HG03342 (cell line): ENCODE measurements around the gene GOLGA8N.
"Not testable (repeated sequence)": the region's sequence is repeated elsewhere in the genome, so short reads cannot be mapped to it uniquely, and the experiment has no call there.

Experiments used
- ATAC-seq: cut with Tn5 transposase; IDR thresholded peaks from one replicate; pipeline ENCODE4 v1.9.1; 2021; ENCODE audit warnings: mild to moderate bottlenecking, moderate library complexity; ENCODE audit not compliant: unreplicated experiment

Gene GOLGA8N

DNA sequence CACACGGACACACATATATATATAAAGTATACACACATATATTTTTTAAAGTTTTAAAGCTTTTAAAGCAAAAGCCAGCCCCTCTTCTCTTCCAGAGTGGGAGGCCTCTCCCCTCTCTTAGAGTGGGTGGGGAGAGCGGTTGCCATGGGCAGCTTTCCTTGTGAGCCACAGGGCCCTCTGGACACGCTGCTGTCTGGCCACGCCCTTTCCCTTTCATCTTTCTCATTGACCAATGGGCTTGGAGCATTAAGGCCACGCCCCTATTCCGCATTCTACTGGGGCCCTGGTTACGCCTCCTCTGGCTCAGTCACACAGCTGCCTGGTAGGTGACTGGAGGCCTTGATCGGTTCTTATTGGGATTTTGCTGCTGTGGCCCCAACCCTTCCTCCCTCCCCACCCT lies at the start of gene GOLGA8N:
Gene GOLGA8N (plus strand): TSS at position 306 of the 400 bp plus-strand sequence.
- ATAC-seq, result not testable (repeated sequence)

DNA sequence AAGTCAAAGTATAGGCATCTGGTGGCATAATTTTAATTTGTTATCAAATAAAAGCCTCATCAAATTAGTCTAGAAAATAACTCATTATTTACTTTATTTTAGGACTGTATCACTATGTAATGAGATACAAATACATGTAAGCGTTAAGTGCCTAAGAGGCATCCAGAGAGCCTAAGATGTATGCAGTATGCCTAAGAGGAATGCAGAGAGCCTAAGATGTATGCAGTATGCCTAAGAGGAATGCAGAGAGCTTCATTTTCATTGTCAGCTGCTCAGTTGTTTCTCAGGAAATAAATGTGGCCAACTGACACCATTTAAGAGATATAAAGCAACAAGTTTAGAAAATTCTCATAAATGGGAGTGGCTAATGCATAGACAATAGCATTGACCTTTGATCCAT lies 49.8 kb upstream of the GOLGA8N start:
- ATAC-seq, result not testable (repeated sequence)

DNA sequence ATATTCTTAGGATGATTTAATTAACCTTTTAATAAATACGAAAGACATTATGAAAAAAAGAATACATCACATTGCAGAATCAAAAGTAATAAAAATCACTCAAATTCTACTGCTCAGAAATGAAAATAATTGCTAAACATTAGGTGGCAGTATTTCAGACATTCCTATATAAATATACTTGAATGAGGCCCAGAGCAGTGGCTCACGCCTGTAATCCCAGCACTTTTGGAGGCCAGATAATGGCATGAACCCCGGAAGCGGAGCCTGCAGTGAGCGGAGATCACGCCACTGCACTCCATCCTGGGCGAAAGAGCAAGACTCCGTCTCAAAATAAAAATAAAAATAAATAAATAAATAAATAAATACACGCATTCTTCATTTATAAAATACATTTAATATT lies 48.1 kb upstream of the GOLGA8N start:
- not testable (repeated sequence) for ATAC-seq

DNA sequence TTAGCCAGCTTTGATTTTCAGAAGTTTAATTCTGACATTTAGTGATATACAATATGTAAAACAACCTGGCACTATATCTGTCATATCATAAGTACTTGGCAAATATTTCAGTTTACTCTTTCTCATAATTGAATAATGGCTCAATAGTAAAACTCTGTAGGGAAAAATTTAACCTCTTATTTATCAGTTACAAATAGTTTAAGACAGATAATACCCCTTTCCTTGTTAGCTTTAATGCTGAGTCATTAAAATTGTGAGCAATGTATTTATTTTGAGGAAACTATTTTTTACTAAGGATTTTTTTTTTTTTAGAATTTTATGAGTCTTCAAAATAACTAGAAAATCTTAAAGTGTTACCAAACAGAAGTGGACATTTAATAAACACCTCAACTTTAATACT lies 38.7 kb upstream of the GOLGA8N start:
- ATAC-seq, result not testable (repeated sequence)

DNA sequence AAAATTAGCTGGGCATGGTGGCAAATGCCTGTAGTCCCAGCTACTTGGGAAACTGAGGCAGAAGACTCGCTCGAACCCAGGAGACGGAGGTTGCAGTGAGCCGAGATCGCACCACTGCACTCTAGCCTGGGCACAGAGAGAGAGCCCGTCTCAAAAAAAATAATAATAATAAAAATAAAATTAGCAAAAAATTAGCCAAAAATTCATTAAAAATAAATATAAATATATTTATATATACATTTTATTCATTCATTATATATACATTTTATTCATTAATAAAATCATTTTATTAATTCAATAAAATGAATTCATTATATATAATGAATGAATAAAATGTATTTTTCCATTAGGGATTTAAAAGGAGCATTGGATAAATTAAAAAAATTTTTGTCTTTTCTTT lies 31.1 kb upstream of the GOLGA8N start:
- not testable (repeated sequence) for ATAC-seq

DNA sequence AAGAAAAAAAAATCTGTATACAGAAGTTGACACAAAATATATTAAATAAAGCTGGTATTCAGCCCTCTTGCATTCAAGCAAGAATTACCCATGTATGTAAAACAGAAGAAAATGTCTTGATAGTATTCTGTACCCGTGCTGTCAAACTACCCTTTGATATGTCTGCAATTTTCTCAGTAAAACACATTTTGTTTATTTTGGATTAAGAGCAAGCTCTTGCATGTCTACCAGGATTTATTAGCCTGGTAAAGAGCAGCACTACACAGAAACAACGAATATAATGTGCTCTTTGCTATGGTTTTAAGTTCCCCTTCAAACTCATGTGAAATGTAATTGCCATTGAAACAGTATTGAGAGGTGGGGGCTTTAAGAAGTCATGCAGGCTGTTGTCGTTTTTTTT lies 24.3 kb upstream of the GOLGA8N start:
- not testable (repeated sequence) for ATAC-seq

DNA sequence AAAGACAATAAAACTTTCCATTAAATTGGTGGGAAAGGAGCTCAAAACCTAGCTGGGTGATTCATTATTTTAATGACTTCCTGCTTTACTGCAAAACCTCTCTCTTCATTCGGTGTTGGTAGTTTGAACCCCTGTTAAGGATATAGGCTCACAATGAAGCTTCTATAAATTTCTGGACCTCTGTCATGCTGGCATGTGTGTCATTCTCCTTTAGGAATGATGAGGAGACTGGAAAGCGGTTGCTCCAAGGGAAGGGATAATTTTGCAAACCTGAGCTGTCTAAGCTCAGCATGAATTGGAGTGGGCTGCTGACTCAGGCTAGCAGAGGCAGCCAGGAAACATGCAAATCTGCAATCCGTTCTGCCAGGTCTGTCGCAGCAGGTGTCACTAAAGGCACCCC lies 14.8 kb upstream of the GOLGA8N start:
- ATAC-seq, result not testable (repeated sequence)

DNA sequence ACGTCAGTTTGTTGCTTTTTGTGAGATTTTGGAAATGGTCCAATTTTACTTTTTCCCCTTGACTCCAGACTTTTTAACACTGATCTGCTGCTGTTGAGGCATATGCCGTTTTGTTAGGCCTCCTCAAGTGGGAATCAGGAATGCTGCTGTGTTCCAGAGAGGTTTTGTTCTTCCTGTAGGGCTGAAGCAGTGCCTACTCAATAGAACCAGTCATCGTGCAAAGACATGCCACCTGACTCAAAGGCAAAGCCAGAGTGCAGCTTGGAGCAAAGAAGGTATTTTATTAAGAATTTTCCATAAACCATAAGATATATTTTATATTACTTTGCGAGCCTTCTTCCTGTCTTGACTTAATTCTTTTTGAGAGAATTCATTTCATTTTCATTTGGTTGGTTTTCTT lies 7.4 kb upstream of the GOLGA8N start:
- not testable (repeated sequence) for ATAC-seq

DNA sequence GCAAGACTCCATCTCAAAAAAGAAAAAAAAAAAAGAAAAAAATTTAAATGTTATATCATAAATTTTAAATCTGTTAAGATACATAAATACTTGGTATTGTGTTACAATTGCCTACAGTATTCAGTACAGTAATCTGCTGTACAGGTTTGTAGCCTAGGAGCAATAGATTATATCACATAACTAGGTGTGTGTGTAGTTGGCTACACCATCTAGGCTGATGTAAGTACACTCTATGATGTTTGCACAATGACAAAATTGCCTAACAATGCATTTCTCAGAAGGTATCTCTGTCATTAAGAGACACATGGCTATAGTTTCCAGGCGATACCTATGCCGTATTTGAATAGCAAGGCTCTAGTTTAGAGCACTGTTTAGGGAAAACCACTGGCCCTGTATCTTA lies 16.3 kb downstream of the GOLGA8N start:
- ATAC-seq, result not testable (repeated sequence)

DNA sequence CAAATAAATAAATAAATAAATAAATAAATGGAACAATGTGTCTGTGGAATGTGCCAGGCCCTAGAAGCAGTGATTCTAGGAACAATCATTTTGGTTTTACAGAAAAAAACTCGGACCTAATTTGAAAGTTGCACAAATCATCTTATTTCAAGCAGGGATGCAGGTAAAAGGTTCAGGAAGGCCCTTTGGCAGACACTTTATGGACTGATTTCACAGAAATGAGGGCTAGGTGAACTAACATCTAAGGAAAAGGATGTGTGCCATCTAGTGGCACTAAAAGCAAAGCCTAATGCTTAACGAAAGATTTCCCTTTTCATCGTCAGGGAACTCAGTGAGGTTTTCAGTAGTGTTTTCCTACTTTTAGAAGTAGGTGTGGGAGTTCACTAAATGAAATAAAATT lies 17.5 kb downstream of the GOLGA8N start:
- ATAC-seq, result not testable (repeated sequence)

DNA sequence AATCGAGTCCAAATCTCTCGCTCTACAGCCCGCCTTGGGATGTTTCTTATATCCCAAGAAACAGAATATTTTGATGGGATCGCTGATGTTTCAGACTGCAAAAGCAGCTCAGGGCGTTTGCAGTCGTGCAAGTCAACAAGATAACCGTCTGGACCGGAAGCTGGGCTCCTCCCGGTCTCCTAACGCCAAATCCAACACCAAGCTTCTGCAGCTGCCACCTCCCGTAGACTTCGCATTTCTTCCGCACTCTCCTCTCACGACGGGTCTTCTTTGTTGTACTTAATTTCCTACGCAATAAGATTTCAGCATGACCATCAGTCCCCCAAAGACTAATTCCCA lies 21.4 kb downstream of the GOLGA8N start:
- ATAC-seq, result peak; percentile 28

DNA sequence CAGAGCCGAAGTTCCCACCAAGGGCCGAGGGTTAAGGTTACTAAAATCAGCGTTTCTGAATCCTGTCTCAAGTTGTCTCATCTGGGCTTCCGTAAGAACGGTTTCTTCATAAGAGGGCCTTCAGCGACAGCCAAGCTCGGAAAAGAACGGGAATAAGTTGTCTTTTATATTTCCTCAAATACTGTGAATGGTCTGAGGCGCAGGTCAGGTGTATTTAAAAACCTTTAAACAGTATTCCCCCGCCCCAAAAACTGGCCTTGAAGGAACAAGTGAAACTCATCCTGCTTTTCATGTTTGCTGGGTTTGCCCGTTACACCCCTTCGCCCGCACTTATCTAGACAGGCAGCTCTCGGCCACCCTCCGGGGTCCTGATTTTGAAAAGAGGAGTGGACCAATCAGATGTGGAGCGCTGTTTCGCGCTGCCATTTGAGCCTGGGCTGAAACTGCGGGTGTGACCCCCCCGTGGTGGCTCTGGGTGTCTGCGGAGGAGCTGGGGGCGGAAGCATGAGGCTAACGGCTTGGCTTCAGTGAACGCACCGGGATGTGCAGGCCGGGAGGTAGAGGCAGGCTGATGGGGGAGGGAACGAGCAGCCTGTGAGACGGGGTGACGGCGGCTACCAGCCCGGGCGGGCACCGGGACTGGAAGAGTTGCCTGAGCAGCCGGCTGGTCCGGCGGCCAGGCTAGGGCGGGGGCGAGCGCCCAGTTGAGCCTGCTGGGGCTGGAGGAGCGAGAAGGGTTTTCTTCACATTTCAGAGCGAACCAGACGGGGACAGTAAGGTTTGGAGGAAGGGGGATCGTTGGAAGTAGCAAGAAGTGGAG lies 22.0 kb downstream of the GOLGA8N start, which contains the start of gene ARHGAP11A:
Gene ARHGAP11A (plus strand): TSS at position 454 of the 820 bp plus-strand sequence. CDS start 708 bp downstream, outside the sequence.
- peak; percentile 61 for ATAC-seq

DNA sequence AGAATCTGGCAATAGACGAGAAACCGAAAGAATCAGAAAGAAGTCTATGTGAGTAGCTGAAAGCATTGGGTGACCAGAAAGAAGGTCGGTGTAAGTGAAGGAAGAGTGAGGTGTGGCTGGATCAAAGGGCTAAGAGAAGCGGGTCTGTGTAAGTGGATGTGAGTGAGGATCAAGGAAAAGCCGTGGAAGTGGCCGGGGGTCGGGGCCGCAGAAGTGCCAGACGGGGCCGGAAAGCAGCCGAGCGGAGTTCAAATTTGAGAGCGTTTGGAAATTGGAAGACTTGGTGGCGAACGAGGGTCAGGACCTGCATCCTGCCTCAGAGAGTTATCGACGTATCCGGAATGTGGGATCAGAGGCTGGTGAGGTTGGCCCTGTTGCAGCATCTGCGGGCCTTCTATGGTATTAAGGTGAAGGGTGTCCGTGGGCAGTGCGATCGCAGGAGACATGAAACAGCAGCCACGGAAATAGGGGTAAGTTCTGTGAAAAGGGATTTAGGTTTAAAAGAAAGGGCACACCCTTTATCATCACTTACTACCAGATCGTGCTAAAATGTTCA lies 22.7 kb downstream of the GOLGA8N start:
- peak; percentile 8 for ATAC-seq

DNA sequence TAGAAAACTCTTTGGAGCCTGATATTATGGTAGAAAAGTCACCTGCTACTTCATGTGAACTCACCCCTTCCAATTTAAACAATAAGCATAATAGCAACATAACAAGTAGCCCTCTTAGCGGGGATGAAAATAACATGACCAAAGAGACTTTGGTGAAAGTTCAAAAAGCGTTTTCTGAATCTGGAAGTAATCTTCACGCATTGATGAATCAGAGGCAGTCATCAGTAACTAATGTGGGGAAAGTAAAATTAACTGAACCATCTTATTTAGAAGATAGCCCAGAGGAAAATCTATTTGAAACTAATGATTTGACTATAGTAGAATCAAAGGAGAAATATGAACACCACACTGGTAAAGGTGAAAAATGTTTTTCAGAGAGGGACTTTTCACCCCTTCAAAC lies 43.2 kb downstream of the GOLGA8N start:
- no peak for ATAC-seq

DNA sequence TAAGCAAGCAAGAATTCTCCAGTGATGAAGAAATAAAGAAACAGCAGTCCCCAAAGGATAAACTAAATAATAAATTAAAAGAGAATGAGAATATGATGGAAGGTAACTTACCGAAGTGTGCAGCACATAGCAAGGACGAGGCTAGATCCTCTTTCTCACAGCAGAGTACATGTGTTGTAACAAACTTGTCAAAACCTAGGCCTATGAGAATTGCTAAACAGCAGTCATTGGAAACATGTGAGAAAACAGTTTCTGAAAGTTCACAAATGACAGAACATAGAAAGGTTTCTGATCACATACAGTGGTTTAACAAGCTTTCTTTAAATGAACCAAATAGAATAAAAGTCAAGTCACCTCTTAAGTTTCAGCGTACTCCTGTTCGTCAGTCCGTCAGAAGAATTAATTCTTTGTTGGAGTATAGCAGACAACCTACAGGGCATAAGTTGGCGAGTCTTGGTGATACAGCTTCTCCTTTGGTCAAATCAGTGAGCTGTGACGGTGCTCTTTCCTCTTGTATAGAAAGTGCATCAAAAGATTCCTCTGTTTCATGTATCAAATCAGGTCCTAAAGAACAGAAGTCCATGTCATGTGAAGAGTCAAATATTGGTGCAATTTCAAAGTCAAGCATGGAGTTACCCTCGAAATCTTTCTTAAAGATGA lies 43.8 kb downstream of the GOLGA8N start:
- ATAC-seq, result no peak

DNA sequence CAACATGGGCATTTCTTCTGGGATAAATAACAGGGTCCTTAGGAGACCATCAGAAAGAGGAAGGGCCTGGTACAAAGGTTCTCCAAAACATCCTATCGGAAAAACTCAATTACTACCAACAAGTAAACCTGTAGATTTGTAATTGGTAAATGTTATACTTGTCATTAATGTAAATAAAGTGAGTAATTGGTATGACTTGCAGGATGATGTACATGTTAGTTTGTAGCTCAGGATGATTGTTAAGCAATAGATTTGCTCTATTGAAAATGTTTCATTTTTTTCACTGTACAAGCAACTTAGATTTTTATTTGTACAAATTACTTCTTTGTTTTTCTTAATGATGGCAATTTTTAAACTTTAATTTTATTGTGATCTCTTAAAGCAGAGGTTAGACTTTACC lies 44.4 kb downstream of the GOLGA8N start:
- no peak for ATAC-seq

DNA sequence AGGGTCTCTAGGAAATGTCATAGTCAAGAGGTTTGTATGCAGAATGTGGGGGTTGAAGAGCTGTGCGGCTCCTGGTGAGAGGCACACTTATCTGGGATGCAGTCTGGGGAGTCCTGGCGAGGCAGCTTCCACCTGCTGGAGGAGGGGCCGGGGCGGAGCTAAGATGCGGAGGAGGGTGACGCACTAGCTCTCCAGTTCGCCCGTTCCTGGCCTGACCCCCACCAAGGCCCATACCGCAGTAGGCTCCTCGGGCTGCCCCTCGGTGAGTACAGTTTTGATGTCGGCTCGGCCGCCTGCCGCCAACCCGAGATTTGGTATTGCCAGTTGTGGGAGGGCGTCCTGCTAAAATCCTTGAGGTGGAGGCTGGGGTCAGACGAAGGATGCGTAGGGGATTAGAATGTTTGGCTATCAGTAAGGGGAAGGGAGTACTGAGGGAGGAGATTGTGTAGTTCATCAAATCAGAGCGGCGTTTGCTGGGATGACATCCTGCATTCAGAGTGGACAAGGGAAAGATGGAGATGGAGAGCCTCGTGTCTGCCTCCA lies 48.3 kb downstream of the GOLGA8N start, which contains the start of gene SCG5:
Gene SCG5 (plus strand): TSS at position 194 of the 543 bp plus-strand sequence. CDS start 1,883 bp downstream, outside the sequence.
- ATAC-seq, result no peak

DNA sequence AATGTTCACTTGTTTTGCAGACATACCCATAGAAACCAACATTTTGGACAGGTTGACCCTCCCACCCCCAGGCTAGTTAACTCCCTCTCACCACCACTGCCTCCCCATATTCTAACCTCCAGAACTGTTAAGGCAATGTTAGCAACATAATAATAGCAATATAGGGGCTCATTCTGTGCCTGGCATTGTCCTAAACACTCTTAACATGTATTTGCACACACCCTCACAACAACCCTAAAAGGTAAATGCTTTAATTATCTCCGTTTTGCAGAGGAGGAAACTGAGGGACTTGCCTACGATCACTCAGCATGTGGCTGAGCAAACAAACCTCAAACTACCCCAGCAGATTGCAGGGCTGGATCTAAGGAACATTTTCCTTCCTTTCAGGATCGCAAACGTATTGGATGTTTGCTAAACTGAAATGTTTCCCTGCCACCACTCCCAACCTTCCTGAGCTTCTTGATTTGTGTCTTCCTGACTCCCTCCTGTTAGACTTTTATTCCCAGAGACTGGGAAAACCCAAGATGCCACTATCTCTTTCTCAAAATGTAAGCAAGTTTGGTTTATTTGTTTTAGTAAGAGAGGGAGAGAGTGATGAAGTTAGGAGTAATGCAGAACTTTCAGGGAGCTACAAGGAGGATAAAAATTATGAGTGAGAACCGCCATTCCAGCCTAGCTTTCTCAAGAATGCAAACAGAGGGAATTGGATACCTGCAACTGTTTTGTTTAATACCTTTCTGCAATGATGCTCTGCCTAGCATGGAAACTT lies 49.6 kb downstream of the GOLGA8N start:
- no peak for ATAC-seq

DNA sequence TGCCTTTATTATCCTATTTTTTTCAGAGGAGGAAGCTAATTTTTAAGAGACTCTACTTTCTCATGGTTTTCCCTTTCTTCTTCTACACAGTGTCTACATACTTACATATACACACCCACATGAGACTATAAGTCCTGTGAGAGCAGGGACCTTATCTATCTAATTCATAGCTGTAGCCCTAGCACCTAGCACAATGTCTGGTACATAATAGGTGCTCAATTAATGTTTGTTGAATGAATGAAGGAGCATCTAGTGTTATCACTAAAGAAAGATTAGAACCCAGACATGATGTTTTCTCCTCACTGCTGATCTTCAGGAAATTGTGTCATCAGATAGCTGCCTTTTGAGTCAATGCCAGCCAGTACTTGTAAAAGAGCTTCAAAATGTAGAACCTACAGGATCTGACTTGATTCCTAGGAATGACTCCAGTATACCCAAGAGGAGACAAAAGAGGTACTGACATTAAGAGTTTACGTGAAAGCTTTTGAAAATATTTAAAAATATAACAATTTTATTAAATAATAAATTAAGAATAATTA lies 50.7 kb downstream of the GOLGA8N start:
- no peak for ATAC-seq

DNA sequence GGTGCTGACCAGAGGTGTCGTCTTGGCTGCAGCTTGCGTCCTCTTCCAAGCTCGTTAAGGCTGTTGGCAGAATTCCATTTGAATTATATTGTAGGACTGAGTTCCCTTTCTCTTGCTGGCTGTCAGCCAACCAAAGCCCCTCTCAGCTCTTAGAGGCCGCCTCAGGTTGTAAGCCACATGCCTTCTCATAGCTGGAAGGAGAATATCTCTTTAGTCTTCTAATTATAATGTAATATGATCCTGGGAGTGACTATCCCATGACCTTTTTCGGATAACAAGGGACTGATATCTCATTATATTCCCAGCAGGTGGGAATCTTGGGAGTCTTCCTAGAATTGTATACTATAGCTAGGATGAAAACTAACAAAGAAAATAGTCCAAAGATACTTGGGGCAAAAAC lies 53.0 kb downstream of the GOLGA8N start:
- no peak for ATAC-seq
